GM21529 (cell line): ENCODE results near the gene ERCC6.
A peak's percentile ranks its signal among the peaks of the same experiment; 100 is the strongest.

Experiments
- ATAC-seq: cut with Tn5 transposase; IDR thresholded peaks from one replicate; pipeline ENCODE4 v1.9.1; 2021; ENCODE audit not compliant: unreplicated experiment

The ERCC6 gene

DNA sequence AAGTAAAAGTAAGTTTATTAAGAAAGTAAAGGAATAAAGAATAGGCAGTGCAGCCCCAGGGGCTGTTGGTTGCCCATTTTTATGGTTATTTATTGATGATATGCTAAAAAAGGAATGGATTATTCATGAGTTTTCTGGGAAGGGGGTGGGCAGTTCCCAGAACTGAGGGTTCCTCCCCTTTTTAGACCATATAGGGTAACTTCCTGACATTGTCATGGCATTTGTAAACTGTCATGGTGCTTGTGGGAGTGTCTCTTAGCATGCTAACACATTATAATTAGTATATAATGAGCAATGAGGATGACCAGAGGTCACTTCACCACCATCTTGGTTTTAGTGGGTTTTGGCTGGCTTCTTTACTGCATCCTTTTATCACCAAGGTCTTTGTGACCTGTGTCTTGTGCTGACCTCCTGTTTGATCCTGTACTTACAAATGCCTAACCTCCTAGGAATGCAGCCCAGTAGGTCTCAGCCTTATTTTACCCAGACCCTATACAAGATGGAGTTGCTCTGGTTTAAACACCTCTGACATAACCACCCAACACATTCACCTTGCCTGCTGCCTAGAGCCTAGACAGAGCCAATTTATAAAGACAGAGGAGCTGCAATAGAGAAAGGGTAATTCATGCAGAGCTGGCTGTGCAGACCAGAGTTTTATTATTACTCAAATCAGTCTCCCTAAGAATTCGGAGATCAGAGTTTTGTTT lies 10.9 kb upstream of the ERCC6 start:
- no peak for ATAC-seq

DNA sequence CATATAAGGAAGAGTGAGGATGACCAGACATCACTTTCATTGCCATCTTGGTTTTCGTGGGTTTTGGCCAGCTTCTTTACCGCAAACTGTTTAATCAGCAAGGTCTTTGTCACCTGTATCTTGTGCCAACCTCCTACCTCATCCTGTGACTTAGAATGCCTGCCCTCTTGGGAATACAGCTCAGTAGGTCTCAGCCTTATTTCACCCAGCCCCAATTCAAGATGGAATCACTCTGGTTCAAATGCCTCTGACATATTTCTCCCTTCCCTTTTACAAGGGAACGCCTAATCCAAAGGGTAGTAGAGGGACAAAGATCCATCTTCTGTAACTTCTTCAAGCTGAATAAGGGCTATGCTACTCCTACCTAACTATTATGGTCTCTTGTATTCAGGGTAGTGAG lies 4.7 kb upstream of the ERCC6 start:
- ATAC-seq: no peak

DNA sequence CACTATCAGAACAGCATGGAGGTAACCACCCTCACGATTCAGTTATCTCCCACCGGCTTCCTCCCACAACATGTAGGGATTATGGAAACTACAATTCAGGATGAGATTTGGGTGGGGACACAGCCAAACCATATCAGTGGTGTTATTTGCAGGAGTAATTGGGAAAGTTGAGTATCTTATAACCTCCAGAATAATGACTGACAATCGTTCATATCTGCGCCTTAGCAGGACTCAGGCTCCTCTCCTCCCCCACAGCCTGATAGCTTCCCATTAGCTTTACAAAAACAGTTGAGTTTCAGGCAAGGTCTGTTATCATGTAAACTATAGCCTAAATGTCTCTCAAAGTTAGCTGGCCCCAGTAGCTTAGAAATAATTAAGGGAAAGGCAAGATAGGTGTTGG lies 3.4 kb upstream of the ERCC6 start:
- ATAC-seq: no peak

DNA sequence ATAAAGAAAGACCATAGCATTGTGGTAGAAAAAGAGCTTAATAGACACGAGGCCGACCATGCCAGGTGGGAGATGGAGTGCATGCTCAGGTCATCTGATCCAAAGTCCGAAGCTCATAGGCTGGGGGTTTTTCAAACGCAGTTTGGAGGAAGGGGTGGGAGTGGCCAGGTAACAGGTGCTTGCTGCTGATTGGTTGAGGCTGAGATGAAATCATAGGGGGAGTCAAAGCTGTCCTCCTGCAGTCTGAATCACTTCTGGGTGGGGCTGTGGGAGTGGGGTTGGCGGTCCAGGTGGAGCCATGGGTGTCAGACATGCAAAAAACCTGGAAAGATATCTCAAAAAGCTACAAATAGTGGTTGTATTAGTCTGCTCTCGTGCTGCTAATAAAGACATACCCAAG lies 2.8 kb upstream of the ERCC6 start:
- ATAC-seq: no peak

DNA sequence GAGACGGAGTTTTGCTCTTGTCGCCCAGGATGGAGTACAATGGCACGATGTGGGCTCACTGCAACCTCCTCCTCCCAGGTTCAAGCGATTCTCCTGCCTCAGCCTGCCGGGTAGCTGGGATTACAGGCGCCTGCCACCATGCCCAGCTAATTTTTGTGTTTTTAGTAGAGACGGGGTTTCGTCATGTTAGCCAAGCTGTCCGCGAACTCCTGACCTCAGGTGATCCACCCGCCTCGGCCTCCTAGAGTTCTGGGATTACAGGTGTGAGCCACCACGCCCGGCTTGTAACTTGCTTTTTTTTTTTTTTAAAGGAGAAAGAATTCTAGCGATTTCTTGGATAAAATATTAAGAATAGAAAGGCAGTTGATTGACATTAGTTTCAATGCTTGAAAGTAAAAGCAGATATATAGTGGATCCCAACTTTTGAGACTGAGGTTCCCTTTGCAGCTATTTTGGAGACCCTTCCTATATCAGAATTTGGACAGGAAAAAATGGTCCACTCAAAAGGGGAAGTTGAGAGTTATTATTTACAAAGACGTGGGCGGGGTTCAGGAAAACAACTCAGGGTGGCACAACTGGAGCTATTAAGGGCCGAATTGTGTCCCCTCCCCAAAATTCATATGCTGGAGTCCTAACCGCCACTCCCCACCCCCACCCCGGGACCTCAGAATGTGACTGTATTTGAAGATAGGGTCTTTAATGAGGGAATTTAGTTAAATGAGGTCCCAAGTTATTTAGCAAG lies 1.3 kb upstream of the ERCC6 start:
- no peak for ATAC-seq

DNA sequence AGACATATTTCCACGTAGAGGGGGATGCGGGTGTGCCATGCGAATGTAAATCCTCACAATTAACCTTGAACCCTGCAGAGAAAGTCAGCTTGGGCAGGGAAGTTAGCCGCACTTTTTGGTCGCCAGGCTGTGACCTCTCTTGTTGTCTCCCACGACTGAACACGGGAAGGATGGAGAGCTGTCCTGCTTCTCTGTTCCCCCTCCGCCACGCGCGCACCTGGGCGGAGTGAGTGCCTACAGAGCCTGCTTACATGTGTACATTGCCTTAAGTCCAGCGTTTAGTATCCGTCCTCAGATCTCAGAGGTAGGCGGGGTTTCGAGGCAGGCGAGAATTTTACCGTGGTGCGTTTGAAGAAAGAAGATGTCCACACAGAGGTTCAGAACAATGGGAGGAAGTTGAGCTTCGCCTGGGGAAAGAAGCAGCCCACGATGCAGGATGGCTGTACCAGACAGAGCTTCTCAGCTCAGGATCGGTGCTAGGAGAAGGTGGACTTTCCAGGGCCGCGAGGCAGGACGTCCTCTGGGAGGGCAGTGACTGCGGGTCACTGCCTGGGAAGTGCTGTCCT lies 482 bp upstream of the ERCC6 start:
- peak; percentile 1 for ATAC-seq

DNA sequence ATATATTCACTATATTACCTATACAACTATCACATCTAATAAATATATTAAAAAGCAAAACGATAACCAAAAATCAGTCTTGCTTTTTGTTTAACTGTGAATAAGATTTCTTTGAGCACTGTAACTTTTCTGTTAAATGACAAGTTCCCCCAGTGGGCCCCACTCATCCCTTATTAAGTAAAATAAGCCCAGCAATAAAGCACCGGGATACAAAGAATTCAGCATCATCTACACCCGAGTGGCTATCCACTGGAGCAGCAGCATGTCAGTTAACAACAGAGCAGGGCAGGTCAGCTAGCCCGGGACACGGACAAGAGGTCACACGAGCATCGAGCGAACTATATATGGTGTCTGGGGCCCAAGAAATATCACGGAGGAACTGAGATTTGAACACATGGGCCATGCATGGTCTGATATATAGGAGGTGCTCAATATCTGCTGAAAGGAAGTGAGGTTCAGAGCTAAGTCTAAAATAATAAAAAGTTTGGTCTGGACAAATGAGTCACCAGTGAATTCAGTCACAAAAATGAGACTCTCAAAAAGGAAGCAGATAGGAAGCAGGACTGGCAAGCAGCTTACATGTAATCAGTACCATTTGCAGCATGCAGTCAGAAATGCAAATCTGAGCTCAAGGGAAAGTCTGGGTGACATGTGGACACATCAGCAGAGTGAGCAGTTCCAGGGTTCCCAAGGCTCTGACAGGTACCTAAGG lies 4.1 kb downstream of the ERCC6 start:
- peak; percentile 68 for ATAC-seq

DNA sequence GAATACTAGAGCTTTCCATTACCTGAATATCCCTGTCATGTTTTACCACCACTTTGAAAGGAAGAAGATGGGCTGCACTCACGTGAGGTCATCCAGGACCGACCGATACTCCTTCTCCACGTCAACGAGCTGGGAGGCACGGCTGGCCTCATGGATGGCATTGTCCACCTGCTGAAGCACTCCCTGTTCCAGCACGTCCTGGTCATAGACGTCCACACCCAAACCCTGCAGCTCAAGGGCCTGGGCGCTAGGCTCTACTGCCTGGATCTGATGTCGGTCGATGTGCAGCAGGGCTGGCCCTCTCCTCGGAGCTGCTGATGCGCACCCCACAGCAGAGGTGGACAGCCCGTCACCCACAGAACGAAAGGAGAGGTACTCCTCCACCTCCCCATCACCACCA lies 6.5 kb downstream of the ERCC6 start:
- ATAC-seq: no peak

DNA sequence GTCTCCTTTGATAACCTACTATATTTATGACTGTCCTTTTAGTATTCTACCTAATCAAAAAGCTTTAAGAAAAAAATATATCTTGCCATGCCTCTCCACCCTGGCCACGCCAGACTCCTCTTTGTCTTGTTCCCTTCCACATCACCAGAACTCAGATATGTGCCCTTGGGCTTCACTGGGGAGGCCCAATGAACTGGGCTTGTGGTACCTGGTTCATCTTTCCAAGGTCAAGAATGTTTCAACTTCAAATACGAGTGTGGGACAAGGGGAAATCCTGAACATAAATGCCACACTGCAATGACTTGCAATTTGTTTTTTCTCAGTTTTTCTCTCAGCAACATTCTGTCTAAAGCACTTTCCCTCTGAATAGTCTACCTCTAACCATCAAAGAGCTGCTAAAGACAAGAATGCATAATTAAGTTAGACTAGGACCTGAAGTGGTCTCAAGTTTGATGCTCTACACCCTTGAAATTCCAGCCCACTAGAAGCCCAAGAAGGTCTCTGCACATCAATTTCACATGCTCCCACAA lies 9.9 kb downstream of the ERCC6 start:
- ATAC-seq: no peak

DNA sequence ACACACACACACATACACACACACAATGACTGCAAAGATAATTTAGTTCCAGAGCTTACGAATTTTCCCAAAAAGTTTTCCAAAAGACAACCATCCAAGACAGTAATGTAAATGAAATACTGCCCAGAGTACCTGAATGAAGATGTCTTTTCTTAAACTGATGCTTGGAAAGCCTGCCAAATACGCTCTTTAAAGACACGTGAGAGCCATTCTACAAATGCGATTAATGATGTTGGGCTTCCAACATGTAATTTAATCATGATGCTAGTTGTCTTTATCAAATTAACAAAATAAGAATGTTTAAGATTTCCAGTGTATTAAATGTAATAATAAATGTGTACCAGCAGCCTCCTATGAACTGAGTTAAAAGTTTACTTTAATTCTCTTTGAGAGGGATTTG lies 11.1 kb downstream of the ERCC6 start:
- no peak for ATAC-seq

DNA sequence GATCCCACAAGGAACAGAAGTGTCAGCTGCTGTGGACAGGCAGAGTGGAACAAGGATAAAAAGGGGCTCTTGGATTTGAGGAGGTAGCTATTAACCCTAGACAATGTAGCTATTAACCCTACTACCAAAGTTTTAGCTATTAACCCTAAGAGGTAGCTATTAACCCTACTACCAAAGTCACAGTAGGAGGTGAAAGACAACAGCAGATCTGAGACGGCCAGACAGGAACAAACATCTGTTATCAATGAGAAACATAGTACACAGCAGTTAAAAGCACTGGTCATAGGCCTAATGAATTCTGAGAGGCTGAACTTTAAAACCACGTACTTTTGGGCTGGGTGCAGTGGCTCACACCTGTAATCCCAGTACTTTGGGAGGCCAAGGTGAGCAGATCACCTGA lies 11.9 kb downstream of the ERCC6 start:
- no peak for ATAC-seq

DNA sequence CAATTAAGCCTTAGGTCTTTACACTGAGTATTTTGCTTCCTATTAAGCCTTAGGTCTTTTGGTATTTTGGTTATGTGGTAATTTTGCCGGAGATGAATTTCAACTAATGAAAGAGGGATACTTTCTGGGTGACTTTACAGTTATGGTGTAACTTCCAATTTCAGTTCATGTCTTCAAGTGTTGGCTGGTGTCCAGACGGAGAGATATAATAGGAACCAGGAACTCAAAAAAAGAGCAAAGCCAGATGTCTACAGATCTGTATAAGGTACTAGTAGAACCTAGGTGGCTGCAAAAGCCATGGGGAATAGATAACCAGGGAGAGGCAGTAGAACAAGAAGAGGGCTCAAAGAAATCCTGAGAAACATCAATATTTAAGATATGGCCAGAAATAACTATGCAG lies 12.3 kb downstream of the ERCC6 start:
- ATAC-seq: no peak

DNA sequence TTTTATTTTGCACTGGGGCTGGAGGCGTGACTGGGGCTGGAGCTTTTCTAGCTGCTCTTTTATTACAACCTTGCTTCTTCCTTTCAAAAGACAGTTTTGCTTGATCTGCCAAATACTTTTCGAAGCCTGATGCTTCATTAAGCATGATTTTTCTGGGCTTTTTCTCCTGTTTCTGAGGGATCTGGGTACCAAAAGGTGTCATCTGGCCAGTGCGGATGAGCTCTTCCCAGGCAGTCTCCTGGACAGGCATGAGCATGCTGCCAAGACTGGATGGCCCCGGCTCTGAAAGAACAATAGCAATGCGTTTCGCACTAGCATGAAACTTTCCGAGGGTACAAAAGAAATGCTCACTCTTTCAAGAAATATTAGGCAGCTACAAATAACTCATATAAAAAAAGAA lies 14.4 kb downstream of the ERCC6 start:
- ATAC-seq: no peak

DNA sequence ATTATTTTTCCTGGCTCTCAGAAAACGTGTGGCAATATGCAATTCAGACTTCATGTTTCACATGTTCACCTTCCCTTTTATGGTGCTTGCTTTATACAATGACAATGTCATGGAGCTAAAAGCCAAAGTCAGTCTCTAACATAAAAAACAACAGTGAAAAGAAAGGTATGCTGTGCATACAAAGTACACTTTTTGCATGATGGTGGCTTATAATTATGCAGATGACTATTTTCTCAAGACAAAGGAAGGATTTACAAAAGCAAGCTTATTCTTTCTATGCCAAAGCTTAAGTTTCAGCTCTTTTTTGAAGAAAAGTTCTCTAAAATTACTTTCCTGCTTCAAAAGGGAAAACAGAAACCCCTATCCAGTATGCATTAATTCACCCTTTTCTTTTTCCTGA lies 15.6 kb downstream of the ERCC6 start:
- no peak for ATAC-seq

DNA sequence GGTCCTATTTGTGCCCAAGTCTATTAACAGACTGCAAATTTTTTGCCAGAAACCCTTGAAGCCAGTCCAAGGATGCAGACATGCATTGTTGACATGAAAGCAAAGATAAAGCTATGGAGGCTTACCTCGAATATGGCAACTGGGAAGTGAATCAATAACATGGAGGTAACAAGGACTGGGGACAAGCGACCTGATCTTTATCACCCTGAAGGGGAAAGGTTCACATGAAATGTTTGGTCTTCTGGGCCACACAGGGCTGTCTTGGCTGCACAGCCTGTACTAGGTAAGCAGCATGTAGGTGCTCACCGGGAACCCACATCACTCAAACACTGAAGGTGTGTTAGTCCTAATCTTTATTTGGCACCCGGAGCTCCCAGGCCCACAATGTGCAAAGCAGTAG lies 17.9 kb downstream of the ERCC6 start:
- ATAC-seq: no peak

DNA sequence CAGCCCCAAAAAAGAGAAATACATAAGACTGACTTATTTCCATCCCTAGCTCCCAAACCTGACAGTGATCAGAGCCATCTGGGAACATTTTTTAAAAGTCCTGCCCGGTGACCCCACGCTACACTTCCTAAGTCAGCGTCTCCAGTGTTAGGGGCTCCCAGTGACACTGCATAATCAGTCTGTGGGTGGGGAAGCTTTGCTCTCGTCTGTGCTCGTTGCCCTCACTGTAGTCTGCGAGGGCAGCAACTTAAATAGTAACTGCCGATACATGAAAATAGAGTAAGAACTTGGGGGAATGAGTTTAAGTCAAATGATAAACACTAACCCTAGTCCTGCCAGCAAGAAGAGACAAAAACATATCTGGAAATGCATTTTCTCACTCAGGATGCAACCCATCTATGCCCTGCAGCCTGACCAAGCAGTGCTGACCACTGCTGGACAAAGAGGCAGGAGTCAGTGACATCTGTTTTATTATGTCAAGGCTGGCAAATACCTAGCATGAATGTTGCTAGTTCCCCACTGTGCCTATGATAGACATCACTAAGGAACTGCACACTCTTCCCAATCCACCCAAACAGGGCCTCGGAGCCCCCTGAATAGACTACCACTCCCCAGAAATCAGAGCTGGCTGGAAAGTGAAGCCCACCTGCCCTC lies 18.7 kb downstream of the ERCC6 start:
- ATAC-seq: no peak

DNA sequence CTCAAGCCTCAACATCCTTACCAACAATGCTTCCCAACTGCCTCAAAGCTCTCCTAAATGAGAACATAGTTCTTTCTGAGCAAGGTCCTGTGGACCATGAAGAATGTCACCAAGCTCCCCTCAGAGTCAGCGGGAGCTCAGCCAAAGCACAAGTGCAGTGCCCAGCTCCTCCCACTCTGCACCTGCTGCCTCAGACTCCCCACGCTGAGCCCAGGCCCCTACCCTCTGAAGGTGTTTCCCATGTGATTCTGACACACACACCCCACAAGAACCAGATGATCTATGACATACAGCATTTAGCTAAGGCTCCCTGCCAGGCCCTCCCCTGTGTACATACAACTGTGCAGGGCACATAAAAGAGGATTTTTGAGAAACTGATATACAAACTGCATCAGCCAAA lies 19.2 kb downstream of the ERCC6 start:
- no peak for ATAC-seq

DNA sequence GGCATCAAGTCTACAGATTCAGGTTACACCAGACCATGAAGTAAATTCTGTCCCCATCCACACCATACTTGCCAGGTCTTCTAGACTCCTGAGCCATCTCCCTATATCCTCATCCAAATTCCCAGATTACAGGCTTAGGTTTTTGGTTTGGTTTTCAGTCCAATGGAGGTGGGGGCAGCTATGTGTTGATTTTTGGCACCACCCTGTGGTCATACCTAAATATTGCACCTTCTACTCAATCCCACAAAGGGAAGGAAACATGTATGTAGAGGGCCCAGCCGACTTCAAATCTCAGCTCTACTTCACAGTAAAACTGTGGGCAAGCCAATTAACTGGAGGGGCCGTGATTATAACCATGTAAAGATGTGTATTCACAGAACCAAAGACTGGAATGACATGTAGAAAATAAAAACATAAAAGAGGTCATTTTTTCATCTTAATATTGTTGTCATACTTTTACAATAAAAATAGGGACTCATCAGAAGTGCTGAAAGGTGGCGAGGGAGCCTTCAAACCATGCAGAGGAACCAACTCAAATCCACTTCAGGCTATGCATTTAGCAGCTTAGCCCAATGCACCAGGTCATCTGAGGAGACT lies 19.8 kb downstream of the ERCC6 start:
- ATAC-seq: peak; percentile 58

DNA sequence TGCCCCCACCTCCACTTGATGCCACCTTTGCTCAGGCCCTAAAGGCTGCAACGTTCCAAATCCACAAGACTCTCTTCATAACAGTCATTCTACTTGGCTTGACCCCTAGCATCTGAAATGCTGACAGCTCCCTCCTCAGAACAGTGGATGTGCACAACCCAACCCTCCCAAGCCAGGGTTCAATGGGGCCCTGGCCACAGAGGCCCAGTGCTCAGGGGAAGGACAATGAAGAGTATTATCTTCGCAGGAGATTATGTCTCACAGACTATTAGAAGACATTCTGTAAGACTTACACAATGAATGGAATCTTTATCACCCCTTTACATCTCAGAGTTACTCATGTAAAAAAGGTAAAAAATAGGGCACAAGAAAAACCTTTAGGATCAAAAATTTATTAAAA lies 20.4 kb downstream of the ERCC6 start:
- ATAC-seq: no peak

DNA sequence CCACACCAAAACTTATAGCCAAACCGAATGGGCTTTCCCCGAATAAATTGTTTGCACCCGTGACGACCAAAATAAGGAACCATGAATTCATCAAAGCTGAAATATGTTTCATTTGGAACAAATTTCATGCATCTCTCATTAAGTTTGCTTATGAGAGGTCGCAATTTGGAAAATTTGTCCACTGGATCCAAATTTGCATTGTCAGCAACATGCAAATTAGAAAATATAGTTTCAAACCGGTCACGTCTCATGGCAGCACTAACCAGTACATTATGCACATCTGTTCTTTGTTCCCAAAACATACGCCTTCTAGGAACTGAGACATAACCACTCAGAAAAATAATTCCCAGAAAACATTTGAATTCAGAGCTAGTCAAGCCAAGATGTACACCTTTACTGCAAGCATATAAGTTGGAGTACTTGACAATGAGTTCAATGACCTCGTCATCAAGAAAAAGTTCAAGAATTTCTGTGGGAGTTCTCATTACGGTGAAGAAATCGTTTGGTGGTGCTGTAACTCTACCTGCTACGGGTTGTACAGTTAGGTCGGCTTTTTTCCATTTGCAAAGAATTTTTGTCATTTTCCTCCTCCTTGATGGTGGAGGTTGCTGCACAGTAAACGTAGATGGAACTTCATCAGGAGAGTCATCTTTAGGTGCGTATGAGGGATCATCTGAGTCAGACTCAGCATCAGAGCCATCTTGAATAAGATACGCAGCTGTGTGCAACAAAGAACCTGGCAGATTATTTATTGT lies 22.5 kb downstream of the ERCC6 start:
- no peak for ATAC-seq
